T-cell (primary cell): ENCODE measurements around the gene CASZ1. TPM values are rescaled to one million over a fixed set of nuclear protein-coding genes. Genes with fewer than 3 reads are reported as not detected.

Experiments used
- ATAC-seq, 4 experiments: fragments of 200-7000 bp in 3 of 4; fragments of 150-1000 bp in 1 of 4; cut with Tn5 transposase; replicated peaks in 1 of 4; 1 replicate in 3 of 4; 2 replicates in 1 of 4; pipeline ENCODE4 v1.10.0; 2021; ENCODE audit warnings: moderate library complexity in 3 of 4, mild to moderate bottlenecking in 2 of 4, moderate number of reproducible peaks in 1 of 4
- CTCF ChIA-PET, 2 donors: fragments of 300-600 bp; sonication (Branson Sonifier 250); formaldehyde crosslinking; loops; one replicate each; lab custom pipeline; 2022; ENCODE audit warnings: antibody characterized with exemption in 2 of 2; lab: Charles Lee
- POLR2A ChIA-PET, 2 donors: fragments of 300-600 bp; sonication (Branson Sonifier 250); formaldehyde crosslinking; loops; one replicate each; lab custom pipeline; 2022; ENCODE audit warnings: antibody characterized with exemption in 2 of 2; lab: Charles Lee
- DNase-seq, 35 experiments: peaks; one replicate each; pipeline versions ENCODE4 v3.0.0 to v3.0.0-alpha.2; 2013 to 2023
- H3K27ac ChIP-seq: one replicate; pipeline ENCODE4 v1.5.1; 2013; ENCODE audit warnings: low read length
- H3K27me3 ChIP-seq, 2 experiments: replicated peaks in 1 of 2; 1 replicate in 1 of 2; 2 replicates in 1 of 2; pipeline versions ENCODE4 v1.6.1 to v1.7.0; 2013; ENCODE audit warnings: low read length in 1 of 2, mixed read lengths in 1 of 2; ENCODE audit not compliant: control insufficient read depth in 2 of 2, insufficient read depth in 2 of 2; ENCODE audit errors: extremely low read depth in 1 of 2
- H3K36me3 ChIP-seq, 2 donors: 1 replicate in 1 of 2; 2 replicates in 1 of 2; pipeline versions ENCODE4 v1.6.1 to v1.7.0; 2013; ENCODE audit warnings: low read length in 1 of 2; ENCODE audit not compliant: control insufficient read depth in 2 of 2, insufficient read depth in 1 of 2; ENCODE audit errors: extremely low read depth in 1 of 2
- H3K4me1 ChIP-seq, 2 experiments: 1 replicate in 1 of 2; 2 replicates in 1 of 2; pipeline versions ENCODE4 v1.6.1 to v1.7.0; 2013; ENCODE audit warnings: low read length in 2 of 2, mixed read lengths in 1 of 2; ENCODE audit not compliant: insufficient read depth in 2 of 2, control insufficient read depth in 1 of 2; ENCODE audit errors: extremely low read depth in 1 of 2
- H3K4me3 ChIP-seq, 2 donors: 1 replicate in 1 of 2; 2 replicates in 1 of 2; pipeline versions ENCODE4 v1.5.1 to v1.7.0; 2013; ENCODE audit warnings: mild to moderate bottlenecking in 2 of 2, low read length in 1 of 2, moderate library complexity in 1 of 2; ENCODE audit not compliant: control insufficient read depth in 1 of 2; ENCODE audit errors: extremely low read depth in 1 of 2
- H3K9me3 ChIP-seq: 2 replicates; pipeline ENCODE4 v1.7.0; 2013
- H3K27ac Mint-ChIP-seq, 2 donors: one replicate each; pipeline ENCODE4 v1.8.0; 2020 to 2021; ENCODE audit warnings: mild to moderate bottlenecking in 2 of 2, mixed read lengths in 2 of 2
- H3K27me3 Mint-ChIP-seq, 2 donors: one replicate each; pipeline ENCODE4 v1.8.0; 2021 to 2022; ENCODE audit warnings: mixed read lengths in 2 of 2
- H3K36me3 Mint-ChIP-seq: one replicate; pipeline ENCODE4 v1.8.0; 2021; ENCODE audit warnings: mixed read lengths
- H3K4me1 Mint-ChIP-seq, 3 donors: one replicate each; pipeline ENCODE4 v1.8.0; 2020 to 2022; ENCODE audit warnings: mixed read lengths in 3 of 3, mild to moderate bottlenecking in 1 of 3
- H3K4me3 Mint-ChIP-seq, 3 donors: one replicate each; pipeline ENCODE4 v1.8.0; 2020 to 2022; ENCODE audit warnings: mild to moderate bottlenecking in 3 of 3, mixed read lengths in 3 of 3, moderate library complexity in 3 of 3
- H3K9me3 Mint-ChIP-seq, 3 donors: one replicate each; pipeline ENCODE4 v1.8.0; 2020 to 2022; ENCODE audit warnings: mixed read lengths in 3 of 3
- WGBS: methylation state at CpG from one replicate; pipeline ENCODE4 v1.1.5; 2013; ENCODE audit warnings: missing lambda C conversion rate; ENCODE audit not compliant: insufficient coverage; 5-methylcytosine and 5-hydroxymethylcytosine counted together
- total RNA-seq, 35 experiments: library from RNA in 6 of 35; stranded (reverse) in 6 of 35; fragments of 120-200 nt in 1 of 35; gene quantifications; one replicate each; pipeline versions ENCODE4 v1.2.1 to v1.2.4 and lab custom pipeline; 2013 to 2026

The CASZ1 gene
- total RNA-seq, 5 donors from 2014 or later (not counting 1 experiment from before 2014, with no cell fraction given): 12.9 to 23.0 (median 14.3) TPM

- no peak overlapping the region for H3K4me3 ChIP-seq
- Mint-ChIP-seq H3K27me3 (no peaks in the 10 kb centered on the region), H3K4me1 (no peaks in the 10 kb centered on the region), H3K4me3 (no peak overlapping the region), H3K27ac (no peak overlapping the region), H3K9me3 (no peaks in the 10 kb centered on the region), H3K36me3 (no peaks in the 10 kb centered on the region)
- no peak overlapping the region for H3K27ac ChIP-seq
- 74% methylated on average over 9 of the region's 11 CpGs for whole genome bisulfite sequencing
- H3K4me1 ChIP-seq: no peaks in the 10 kb centered on the region
- H3K27me3 ChIP-seq: peaks cover 0 to 28% of the 10 kb centered on the region in 2 experiments
- ChIA-PET CTCF (no interaction called here), POLR2A (no interaction called here)
- no peaks in the 10 kb centered on the region for H3K36me3 ChIP-seq
- H3K9me3 ChIP-seq: no peaks in the 10 kb centered on the region
- ATAC-seq (no peak), DNase-seq (no peak)
Observed at GRCh38 chr1:10735563-10736305, 60.7 kb downstream of the CASZ1 start.

DNA sequence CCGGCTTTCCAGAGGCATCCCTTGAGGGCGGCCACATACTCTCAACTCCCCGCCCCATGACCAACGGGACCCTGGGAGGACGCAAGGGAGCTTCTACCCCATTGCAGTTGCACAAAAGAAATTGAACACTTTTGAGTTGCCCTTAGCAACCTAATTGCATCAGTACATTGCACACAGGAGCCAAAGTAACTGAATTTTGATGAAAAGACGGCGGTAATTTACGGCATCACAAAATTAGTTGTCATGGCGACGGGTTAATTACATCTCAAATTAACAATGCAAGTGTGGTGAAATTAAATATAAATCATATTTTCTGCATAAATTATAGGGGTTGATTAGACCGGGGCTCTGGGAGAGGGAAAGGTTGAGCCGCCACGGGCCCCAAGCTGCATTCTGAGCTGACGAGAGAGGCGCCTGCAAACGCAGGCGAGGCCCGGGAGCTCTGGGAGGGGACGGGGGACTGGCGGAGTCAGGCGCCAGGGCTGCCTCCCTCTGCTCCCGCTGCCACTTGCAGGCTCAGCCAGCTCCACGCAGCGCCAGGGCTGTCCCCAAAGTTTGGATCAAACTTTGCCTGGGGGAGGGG is 61.4 kb downstream of the CASZ1 start:
- H3K4me3 Mint-ChIP-seq: no peak overlapping the region
- DNase-seq: no peak
- H3K4me3 ChIP-seq: no peak overlapping the region
- WGBS: 60% methylated on average over 16 of the region's 24 CpGs
- H3K4me1 ChIP-seq: no peaks in the 10 kb centered on the region
- ChIA-PET CTCF (no interaction called here), POLR2A (no interaction called here)
- no peak overlapping the region for H3K27ac ChIP-seq
- no peaks in the 10 kb centered on the region for H3K27me3 Mint-ChIP-seq
- ATAC-seq: no peak
- H3K9me3 Mint-ChIP-seq: no peaks in the 10 kb centered on the region
- H3K36me3 Mint-ChIP-seq: no peaks in the 10 kb centered on the region
- peaks cover 0 to 21% of the 10 kb centered on the region in 2 experiments for H3K27me3 ChIP-seq
- no peak overlapping the region for H3K27ac Mint-ChIP-seq
- H3K9me3 ChIP-seq: no peaks in the 10 kb centered on the region
- no peaks in the 10 kb centered on the region for H3K4me1 Mint-ChIP-seq
- no peaks in the 10 kb centered on the region for H3K36me3 ChIP-seq

DNA sequence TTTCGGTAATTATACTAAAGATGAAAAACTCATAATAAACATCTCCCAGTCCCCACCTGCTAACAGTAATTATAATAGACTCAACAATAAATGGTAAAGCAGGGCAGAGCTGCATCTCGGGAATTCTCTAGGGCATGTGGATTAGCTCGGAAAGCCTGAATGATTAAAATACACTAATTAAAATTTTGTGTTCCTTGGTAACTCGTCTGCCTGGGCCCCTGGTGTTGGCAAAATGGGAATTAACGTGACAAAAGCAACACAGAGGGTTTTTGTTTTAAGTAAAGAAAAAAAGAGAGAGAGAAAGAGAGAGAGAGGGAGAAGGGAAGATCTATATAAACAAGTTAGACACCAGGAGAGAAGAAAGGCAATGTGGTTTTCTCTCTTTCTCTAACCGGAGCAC is 62.1 kb downstream of the CASZ1 start:
- Histone ChIP-seq H3K4me1 (no peaks in the 10 kb centered on the region), H3K27ac (no peak overlapping the region), H3K4me3 (no peak overlapping the region), H3K36me3 (no peaks in the 10 kb centered on the region), H3K9me3 (no peaks in the 10 kb centered on the region), H3K27me3 (peaks cover 0 to 18% of the 10 kb centered on the region in 2 experiments)
- H3K27me3 Mint-ChIP-seq: no peaks in the 10 kb centered on the region
- H3K4me1 Mint-ChIP-seq: no peaks in the 10 kb centered on the region
- DNase-seq (no peak), ATAC-seq (no peak)
- ChIA-PET CTCF (no interaction called here), POLR2A (no interaction called here)
- H3K9me3 Mint-ChIP-seq: no peaks in the 10 kb centered on the region
- WGBS: 77% methylated on average over 2 of the region's 6 CpGs
- no peak overlapping the region for H3K27ac Mint-ChIP-seq
- no peaks in the 10 kb centered on the region for H3K36me3 Mint-ChIP-seq
- no peak overlapping the region for H3K4me3 Mint-ChIP-seq

DNA sequence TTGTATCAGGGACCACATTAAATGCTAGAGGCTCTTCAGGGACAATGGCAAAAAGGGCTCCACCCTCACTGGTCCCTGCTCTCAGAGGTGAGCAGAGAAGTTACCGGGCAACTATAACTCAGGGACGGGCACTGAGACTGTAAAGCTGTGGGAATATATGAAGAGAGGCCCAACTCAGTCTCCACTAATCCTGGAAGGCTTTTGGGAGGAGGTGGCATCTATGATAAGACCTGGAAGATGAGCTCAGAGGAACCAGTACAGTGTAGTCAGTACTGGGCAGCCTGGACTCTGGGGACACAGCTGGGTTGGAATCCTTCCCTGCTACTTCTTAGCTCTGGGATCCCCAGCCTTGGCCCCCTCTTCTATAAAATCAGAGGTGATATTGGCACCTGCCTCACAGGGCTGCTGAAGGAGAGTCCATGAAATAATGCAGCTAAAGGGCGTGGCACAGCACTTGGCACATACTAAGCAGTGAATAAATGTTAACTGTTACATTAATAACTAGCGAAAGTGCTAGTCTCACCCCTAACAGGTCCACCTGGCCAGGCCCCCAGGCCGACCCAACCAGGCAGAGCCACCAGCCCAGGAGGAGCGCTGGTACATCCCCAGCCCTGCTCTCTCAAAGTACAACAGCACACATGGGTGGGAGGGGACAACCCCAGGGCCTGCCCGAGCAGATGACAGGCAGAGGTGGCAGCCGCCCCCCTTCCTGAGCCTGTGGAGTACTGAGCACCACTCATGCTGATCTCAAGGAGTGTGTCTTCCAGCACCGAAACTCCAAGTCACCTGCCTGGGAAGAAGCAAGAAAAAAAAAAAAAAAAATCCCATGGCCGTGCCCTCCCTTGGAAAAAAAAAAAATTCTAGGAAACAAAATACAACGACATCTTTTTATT is 62.7 kb downstream of the CASZ1 start:
- Histone ChIP-seq H3K9me3 (no peaks in the 10 kb centered on the region), H3K4me3 (no peak overlapping the region), H3K36me3 (no peaks in the 10 kb centered on the region), H3K27me3 (peaks cover 0 to 18% of the 10 kb centered on the region in 2 experiments), H3K4me1 (no peaks in the 10 kb centered on the region), H3K27ac (no peak overlapping the region)
- CTCF ChIA-PET: no interaction called here
- no peaks in the 10 kb centered on the region for H3K4me1 Mint-ChIP-seq
- no peaks in the 10 kb centered on the region for H3K9me3 Mint-ChIP-seq
- H3K27ac Mint-ChIP-seq: no peak overlapping the region
- DNase-seq (no peak), ATAC-seq (no peak)
- no peaks in the 10 kb centered on the region for H3K36me3 Mint-ChIP-seq
- H3K4me3 Mint-ChIP-seq: no peak overlapping the region
- 44% methylated on average over 3 of the region's 11 CpGs for WGBS
- no peaks in the 10 kb centered on the region for H3K27me3 Mint-ChIP-seq
- POLR2A ChIA-PET: no interaction called here

DNA sequence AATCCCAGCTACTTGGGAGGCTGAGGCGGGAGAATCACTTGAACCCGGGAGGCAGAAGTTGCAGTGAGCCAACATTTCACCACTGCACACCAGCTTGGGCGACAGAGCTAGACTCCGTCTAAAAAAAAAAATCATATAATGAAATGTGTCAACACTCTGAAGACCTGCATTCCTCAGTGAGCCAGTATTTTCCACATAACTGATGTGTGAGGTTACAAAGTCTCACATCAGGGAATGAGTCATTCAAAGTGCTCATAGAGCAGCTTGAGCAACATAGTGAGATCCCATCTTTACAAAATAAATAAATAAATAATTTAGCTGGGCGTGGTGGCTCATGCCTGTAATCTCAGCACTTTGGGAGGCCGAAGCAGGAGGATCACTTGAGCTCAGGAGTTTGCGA is 65.5 kb downstream of the CASZ1 start:
- H3K36me3 Mint-ChIP-seq: no peaks in the 10 kb centered on the region
- DNase-seq (no peak), ATAC-seq (no peak)
- no peaks in the 10 kb centered on the region for H3K4me1 ChIP-seq
- POLR2A ChIA-PET: no interaction called here
- no peaks in the 10 kb centered on the region for H3K4me1 Mint-ChIP-seq
- WGBS: 60% methylated on average over 1 of the region's 7 CpGs
- H3K27me3 ChIP-seq: peaks cover 0 to 16% of the 10 kb centered on the region in 2 experiments
- CTCF ChIA-PET: interaction anchor here in 1 of 2 donors (0.6 kb wide), 1 partner anchor 508 kb away, joined by 3 read pairs; no protein-coding TSS in a partner anchor
- H3K9me3 ChIP-seq: no peaks in the 10 kb centered on the region
- no peak overlapping the region for H3K27ac Mint-ChIP-seq
- no peak overlapping the region for H3K27ac ChIP-seq
- H3K27me3 Mint-ChIP-seq: no peaks in the 10 kb centered on the region
- no peak overlapping the region for H3K4me3 ChIP-seq
- no peaks in the 10 kb centered on the region for H3K9me3 Mint-ChIP-seq
- H3K36me3 ChIP-seq: no peaks in the 10 kb centered on the region
- H3K4me3 Mint-ChIP-seq: no peak overlapping the region

- POLR2A ChIA-PET: no interaction called here
- H3K27ac Mint-ChIP-seq: no peak overlapping the region
Observed at GRCh38 chr1:10728595-10729410, 67.6 kb downstream of the CASZ1 start.

More at GRCh38 chr1:10728595-10729410, 67.6 kb downstream of the CASZ1 start:
- no peaks in the 10 kb centered on the region for H3K36me3 Mint-ChIP-seq
- Histone ChIP-seq H3K36me3 (no peaks in the 10 kb centered on the region), H3K4me3 (no peak overlapping the region), H3K27me3 (peaks cover 0 to 24% of the 10 kb centered on the region in 2 experiments), H3K4me1 (no peaks in the 10 kb centered on the region), H3K9me3 (no peaks in the 10 kb centered on the region), H3K27ac (no peak overlapping the region)
- 91% methylated on average over 25 of the region's 31 CpGs for WGBS
- H3K9me3 Mint-ChIP-seq: no peaks in the 10 kb centered on the region
- H3K4me3 Mint-ChIP-seq: no peak overlapping the region
- H3K4me1 Mint-ChIP-seq: no peaks in the 10 kb centered on the region
- ATAC-seq (no peak), DNase-seq (no peak)
- peaks cover 0 to 2% of the 10 kb centered on the region in 2 donors for H3K27me3 Mint-ChIP-seq
- CTCF ChIA-PET: no interaction called here
